Measurements from ENCODE around the gene KCNIP4. TPM values are rescaled to one million over a fixed set of nuclear protein-coding genes. Genes with fewer than 3 reads are reported as not detected.

Gene KCNIP4
- total RNA-seq, 1 donor from 2014 or later: 16.7 TPM

- DNase-seq (ENCODE audit: low spot score in 2 of 2): no peak
- no peak for FAIRE-seq
These were observed 319.5 kb downstream of the KCNIP4 start for GRCh38 chr4:21628916-21629610.

GRCh38 chr4:21628116-21628670 lies 320.4 kb downstream of the KCNIP4 start:
- DNase-seq (ENCODE audit: low spot score in 2 of 2) (no peak), FAIRE-seq (no peak)

DNA sequence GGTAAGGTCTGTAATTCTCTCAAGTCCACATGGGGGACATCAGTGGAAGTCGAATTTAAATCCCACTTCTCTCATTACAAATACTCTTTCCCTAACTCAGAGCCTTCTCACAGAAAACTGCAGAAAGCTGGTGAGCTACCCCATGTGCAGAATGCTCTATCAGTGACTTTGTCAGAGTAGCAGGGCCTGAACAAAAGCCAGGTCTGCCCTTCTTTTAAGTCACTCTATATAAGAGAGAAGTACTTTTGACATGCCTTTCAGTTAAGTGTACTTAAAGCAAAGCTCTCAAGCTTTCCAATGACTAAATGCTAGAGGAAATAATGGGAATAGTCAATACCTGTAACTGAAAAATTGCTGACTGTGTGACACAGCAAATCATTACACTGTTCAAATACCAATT lies 323.1 kb downstream of the KCNIP4 start:
- FAIRE-seq (no peak), DNase-seq (ENCODE audit: low spot score in 2 of 2) (no peak)

GRCh38 chr4:21605006-21605405 lies 343.6 kb downstream of the KCNIP4 start:
- FAIRE-seq: no peak

DNA sequence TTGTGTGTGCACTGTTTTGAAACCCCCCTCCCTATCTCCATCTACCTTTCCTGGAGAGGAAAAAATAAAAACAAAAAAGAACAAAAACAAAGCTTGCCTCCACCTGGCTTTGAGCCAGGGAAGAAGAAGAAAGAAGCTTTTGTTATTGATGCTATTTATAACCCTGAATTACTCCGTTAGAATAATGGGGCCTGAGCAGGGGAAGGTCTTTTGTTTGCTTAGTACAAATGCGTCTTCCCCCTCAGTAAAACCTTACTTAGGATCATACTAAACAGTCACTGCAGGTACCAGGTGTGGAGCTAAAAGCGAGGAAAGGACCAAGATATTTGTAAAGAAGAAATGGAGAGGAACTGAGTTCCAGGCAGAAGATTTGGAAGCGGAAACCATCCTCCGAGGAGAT lies 352.1 kb downstream of the KCNIP4 start:
- peak; percentile 42 for FAIRE-seq
- no peak for DNase-seq (ENCODE audit: low spot score in 2 of 2)

More at GRCh38 chr4:21605006-21605405, 343.6 kb downstream of the KCNIP4 start:
- no peak for DNase-seq (ENCODE audit: low spot score in 2 of 2)

- FAIRE-seq (no peak), DNase-seq (ENCODE audit: low spot score in 2 of 2) (no peak)
These were observed 354.9 kb downstream of the KCNIP4 start for GRCh38 chr4:21593671-21594001.

GRCh38 chr4:21592970-21593670 lies 355.5 kb downstream of the KCNIP4 start:
- DNase-seq (ENCODE audit: low spot score in 2 of 2) (no peak), FAIRE-seq (no peak)

DNA sequence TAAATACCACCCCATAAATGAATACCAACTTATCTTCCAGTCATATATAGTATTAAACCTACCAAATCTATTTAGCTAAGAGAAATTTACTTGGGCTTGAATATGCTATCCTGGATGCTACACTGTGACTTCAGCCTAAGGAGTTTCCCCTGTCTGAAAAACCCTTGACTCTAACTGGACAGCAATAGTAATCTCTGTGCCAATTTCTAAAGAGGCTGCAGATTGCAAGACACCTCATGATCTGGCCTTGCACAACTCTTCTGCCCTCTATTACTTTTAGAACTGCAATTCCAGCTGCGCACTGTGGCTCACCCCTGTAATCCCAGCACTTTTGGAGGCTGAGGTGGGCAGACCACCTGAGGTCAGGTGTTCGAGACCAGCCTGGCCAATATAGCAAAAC lies 371.5 kb downstream of the KCNIP4 start:
- DNase-seq (ENCODE audit: low spot score in 2 of 2) (no peak), FAIRE-seq (no peak)

DNA sequence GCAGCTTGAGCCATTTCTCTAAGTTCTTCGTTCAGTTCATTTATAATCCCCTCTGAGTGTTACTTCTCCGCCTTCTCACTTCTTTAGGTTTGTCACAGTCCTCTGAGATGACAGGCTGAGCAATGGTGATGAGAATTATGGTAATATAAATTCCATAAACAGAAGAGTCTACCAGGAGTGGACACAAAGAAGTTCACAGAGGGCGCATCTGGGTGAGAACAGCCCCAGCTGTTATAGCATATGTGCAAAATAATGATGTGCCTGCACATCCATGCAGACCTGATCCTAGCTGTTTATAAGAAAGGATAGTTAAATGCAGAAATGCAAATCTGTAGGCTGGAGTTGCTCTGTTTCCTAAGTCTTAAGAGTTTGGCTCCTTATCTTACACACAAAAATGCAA lies 377.5 kb downstream of the KCNIP4 start:
- no peak for FAIRE-seq

DNA sequence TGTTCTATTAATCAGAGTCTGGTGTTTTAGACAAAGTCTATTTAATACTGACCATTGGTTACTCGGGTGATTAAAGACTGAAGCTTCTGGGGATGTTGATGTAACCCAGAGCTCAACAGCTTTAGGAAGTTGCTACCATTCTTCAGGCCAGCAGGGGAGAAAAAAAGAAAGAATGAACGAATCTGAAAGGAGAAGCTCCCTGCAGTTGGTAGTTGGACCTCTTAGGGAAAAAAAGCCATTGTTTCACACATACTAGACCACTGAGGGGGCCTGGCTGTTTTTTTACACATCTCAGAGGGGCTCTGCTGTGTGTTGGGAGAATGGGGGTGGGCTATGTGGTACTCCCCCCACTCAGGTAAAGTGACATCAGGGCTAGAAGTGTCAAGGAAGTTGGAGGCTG lies 378.9 kb downstream of the KCNIP4 start:
- DNase-seq (ENCODE audit: low spot score in 2 of 2) (no peak), FAIRE-seq (no peak)

More for the DNA sequence above, 377.5 kb downstream of the KCNIP4 start:
- DNase-seq (ENCODE audit: low spot score in 2 of 2): no peak

DNA sequence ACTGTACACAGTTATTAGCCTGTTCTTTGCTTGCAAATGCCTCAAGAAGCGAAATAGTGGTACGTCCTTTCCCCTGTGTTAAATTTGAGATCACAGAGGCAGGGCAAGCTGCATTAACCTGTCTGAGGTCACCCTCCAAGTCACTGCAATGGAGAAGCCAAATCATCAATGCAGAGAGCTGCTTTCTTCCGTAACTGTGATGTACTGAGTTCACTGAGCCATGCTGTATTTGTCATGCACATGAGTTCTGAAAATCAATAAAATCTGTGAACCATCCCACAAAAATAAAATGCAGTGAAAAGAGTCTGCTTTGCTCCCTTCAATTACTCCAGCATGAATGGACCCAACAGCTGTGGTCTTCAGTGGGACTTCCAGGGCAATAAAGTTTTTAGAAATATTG lies 393.5 kb downstream of the KCNIP4 start:
- no peak for DNase-seq (ENCODE audit: low spot score in 2 of 2)
- FAIRE-seq: no peak

DNA sequence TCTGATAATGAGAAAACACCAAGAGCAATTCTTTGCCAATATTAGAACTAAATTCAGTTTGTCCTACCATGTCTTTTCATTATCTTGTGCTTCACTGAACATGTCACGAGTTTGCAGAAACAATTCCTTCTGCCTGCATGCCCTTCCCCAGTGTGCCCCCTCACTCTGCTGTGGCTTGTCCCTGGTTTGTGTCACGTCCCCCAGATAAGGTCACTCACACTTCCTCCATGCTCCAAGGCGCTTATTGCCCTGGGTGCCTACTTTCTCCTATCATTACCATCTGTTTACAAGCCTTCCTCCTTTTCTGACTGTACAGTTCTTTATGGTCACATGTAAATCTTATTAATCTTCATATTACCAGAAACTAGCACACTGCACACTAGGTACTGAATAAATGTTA lies 394.1 kb downstream of the KCNIP4 start:
- FAIRE-seq (no peak), DNase-seq (ENCODE audit: low spot score in 2 of 2) (no peak)

DNA sequence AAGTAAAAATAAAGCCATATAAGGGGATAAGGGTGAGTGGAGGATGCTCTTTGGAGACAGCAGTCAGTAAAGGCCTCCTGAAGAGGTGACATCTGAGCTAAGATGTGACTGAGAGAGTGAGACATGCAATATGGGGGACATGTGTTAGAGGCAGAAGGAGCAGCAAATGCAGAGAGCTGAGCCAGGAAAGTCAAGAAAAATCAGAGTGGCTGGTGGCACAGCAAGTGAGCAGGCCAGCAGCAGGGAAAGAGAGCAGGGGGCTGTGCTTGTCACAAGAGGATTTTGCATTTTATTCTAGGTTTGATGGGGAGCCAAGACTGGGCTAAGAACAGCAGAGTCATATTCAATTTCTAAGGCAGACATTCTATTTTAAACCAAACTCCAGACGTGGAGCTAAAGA lies 394.5 kb downstream of the KCNIP4 start:
- FAIRE-seq (no peak), DNase-seq (ENCODE audit: low spot score in 2 of 2) (no peak)

DNA sequence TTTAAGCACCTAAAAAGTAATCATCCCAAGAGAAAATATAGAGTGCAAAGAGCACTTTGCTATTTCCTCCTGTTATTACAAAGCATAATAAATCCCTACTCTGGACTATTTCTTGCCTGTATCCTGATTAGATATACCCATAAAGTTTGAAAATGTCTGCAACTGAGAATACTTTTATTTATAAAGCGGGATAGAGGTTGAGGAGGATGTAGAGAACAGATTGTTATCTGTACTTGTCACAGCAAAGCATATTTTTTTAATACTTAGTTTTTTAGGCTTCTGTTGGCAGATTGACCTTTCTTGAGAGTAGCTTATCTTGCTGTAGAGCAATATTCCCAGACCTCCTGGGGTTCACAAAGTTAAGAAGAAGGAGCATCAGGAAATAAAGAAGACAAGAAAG lies 396.1 kb downstream of the KCNIP4 start:
- DNase-seq (ENCODE audit: low spot score in 2 of 2) (no peak), FAIRE-seq (no peak)

- no peak for FAIRE-seq
- DNase-seq (ENCODE audit: low spot score in 2 of 2): no peak
These were observed 403.6 kb downstream of the KCNIP4 start for GRCh38 chr4:21544955-21545354.

- DNase-seq (ENCODE audit: low spot score in 2 of 2) (no peak), FAIRE-seq (no peak)
These were observed 404.2 kb downstream of the KCNIP4 start for GRCh38 chr4:21544415-21544814.

DNA sequence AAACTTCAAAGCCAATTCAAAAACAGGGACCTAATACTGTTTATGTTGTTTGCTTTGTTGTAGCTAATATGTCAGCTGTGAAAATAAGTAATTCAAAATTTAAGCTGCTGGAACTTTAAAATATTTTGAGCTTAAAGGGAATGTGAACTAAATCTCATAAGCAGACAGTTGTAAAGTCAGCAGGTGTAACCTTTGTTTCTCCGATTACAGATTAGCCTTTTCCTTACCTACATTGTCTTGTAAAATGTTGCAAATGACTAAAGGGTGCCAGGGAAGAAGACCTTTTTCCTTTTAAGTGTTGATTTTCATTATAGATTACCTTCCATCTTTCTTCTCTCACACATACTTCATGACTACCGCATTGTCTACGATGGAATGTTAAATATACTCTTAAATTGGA lies 405.1 kb downstream of the KCNIP4 start:
- DNase-seq (ENCODE audit: low spot score in 2 of 2) (no peak), FAIRE-seq (no peak)

DNA sequence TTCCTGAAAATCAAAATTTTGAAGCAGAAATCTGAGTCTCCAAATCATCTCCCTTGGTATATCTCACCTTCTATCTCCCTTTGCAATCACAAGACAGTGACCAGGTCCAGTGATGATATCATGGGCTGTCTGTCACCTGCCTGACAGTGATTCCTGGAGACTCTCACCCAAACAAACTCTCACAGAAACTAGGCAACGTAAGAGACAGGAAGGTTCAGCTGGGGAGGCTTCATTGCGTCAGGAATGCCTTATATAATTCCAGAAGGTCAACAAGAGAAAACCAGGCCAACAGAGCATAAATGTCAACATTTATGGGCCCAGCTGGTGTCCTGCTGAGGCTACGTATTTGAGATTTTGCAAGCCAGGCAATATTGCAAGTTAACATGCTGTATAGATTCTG lies 412.7 kb downstream of the KCNIP4 start:
- DNase-seq (ENCODE audit: low spot score in 2 of 2): no peak
- FAIRE-seq: no peak

- FAIRE-seq (no peak), DNase-seq (ENCODE audit: low spot score in 2 of 2) (no peak)
These were observed 417.5 kb downstream of the KCNIP4 start for GRCh38 chr4:21531048-21531447.

GRCh38 chr4:21529214-21529613 lies 419.4 kb downstream of the KCNIP4 start:
- no peak for FAIRE-seq
- no peak for DNase-seq (ENCODE audit: low spot score in 2 of 2)

- no peak for FAIRE-seq
- no peak for DNase-seq (ENCODE audit: low spot score in 2 of 2)
These were observed 426.3 kb downstream of the KCNIP4 start for GRCh38 chr4:21522296-21522695.

Measured in frontal cortex (tissue), 4 donors.